IMR-90 (cell line): ENCODE data around the gene GPR158. TPM values are rescaled to one million over a fixed set of nuclear protein-coding genes. Genes with fewer than 3 reads are reported as not detected.

Experiments
- ATAC-seq: fragments of 200-7000 bp; cut with Tn5 transposase; 2 replicates; pipeline ENCODE4 v1.9.1; 2020; ENCODE audit warnings: low read depth, mild to moderate bottlenecking, moderate library complexity
- BruUV-seq: library from RNA; stranded (reverse); fragments of 400-500 nt; replicated peaks from 2 replicates; lab custom pipeline; 2021; lab: Mats Ljungman, UMichigan
- CTCF ChIA-PET: fragments of 300-600 bp; formaldehyde crosslinking; extraction: SDS; loops from one replicate; lab custom pipeline; 2021; ENCODE audit warnings: antibody characterized with exemption; lab: Yijun Ruan, JAX
- POLR2A ChIA-PET: fragments of 300-600 bp; sonication (Branson Sonifier 250); formaldehyde crosslinking; loops from one replicate; lab custom pipeline; 2022; ENCODE audit warnings: antibody characterized with exemption; ENCODE audit not compliant: unreplicated experiment; lab: Charles Lee
- DNase-seq: peaks from one replicate; pipeline ENCODE4 v3.0.0; 2013
- H2AFZ ChIP-seq: replicated peaks from 2 replicates; pipeline ENCODE3; 2013; ENCODE audit warnings: low read length, mild to moderate bottlenecking; ENCODE audit not compliant: poor library complexity
- H2AK5ac ChIP-seq: 2 replicates; pipeline ENCODE4 v1.6.1; 2013; ENCODE audit warnings: low read depth, low read length, inconsistent platforms
- H2AK9ac ChIP-seq: replicated peaks from 2 replicates; pipeline ENCODE3; 2013; ENCODE audit warnings: mild to moderate bottlenecking, low read depth, low read length, moderate library complexity; ENCODE audit not compliant: poor library complexity
- H2BK120ac ChIP-seq: 2 replicates; pipeline ENCODE4 v1.6.1; 2013; ENCODE audit warnings: low read depth, low read length, inconsistent platforms
- H2BK15ac ChIP-seq: 3 replicates; pipeline ENCODE4 v1.6.1; 2013; ENCODE audit warnings: low read depth, low read length, inconsistent platforms
- H2BK20ac ChIP-seq: 2 replicates; pipeline ENCODE4 v1.6.1; 2013; ENCODE audit warnings: low read depth, mild to moderate bottlenecking, inconsistent platforms, low read length, moderate library complexity
- H2BK5ac ChIP-seq: 2 replicates; pipeline ENCODE4 v1.6.1; 2013; ENCODE audit warnings: mild to moderate bottlenecking, low read depth, low read length, inconsistent platforms; ENCODE audit not compliant: poor library complexity, severe bottlenecking
- H3K14ac ChIP-seq: replicated peaks from 2 replicates; pipeline ENCODE4 v1.6.1; 2013; ENCODE audit warnings: low read depth, low read length, inconsistent platforms
- H3K18ac ChIP-seq: 2 replicates; pipeline ENCODE4 v1.6.1; 2013; ENCODE audit warnings: low read depth, low read length, control low read depth
- H3K23ac ChIP-seq: 2 replicates; pipeline ENCODE4 v1.6.1; 2013; ENCODE audit warnings: low read depth, low read length, inconsistent platforms
- H3K27ac ChIP-seq: 2 replicates; pipeline ENCODE4 v1.5.1; 2013; ENCODE audit warnings: mild to moderate bottlenecking, control low read depth, low read length; ENCODE audit not compliant: insufficient read depth
- H3K27me3 ChIP-seq: 2 replicates; pipeline ENCODE4 v1.6.1; 2013; ENCODE audit warnings: low read length; ENCODE audit not compliant: control insufficient read depth, insufficient read depth
- H3K36me3 ChIP-seq: 2 replicates; pipeline ENCODE4 v1.6.1; 2013; ENCODE audit warnings: low read length, mixed read lengths; ENCODE audit not compliant: control insufficient read depth, insufficient read depth
- H3K4ac ChIP-seq: 2 replicates; pipeline ENCODE4 v1.6.1; 2013; ENCODE audit warnings: low read depth, low read length, inconsistent platforms
- H3K4me1 ChIP-seq: 2 replicates; pipeline ENCODE4 v1.6.1; 2013; ENCODE audit warnings: low read length, mixed read lengths; ENCODE audit not compliant: control insufficient read depth, insufficient read depth
- H3K4me2 ChIP-seq: 2 replicates; pipeline ENCODE4 v1.6.1; 2013; ENCODE audit warnings: low read depth, mild to moderate bottlenecking, control low read depth, low read length, moderate library complexity
- H3K4me3 ChIP-seq: 2 replicates; pipeline ENCODE4 v1.5.1; 2013; ENCODE audit warnings: low read depth, mild to moderate bottlenecking, control low read depth, low read length, moderate library complexity; ENCODE audit not compliant: insufficient read depth
- H3K56ac ChIP-seq: 2 replicates; pipeline ENCODE4 v1.6.1; 2013; ENCODE audit warnings: low read length, inconsistent platforms; ENCODE audit not compliant: insufficient read depth; ENCODE audit errors: extremely low read depth
- H3K79me1 ChIP-seq, 2 experiments: 2 replicates each; pipeline ENCODE4 v1.6.1; 2013; ENCODE audit warnings: low read length in 2 of 2, inconsistent platforms in 1 of 2, low read depth in 1 of 2
- H3K9ac ChIP-seq: 2 replicates; pipeline ENCODE4 v1.6.1; 2013; ENCODE audit warnings: low read depth, low read length, control low read depth
- H3K9me1 ChIP-seq: 2 replicates; pipeline ENCODE4 v1.6.1; 2013; ENCODE audit warnings: low read length, inconsistent platforms; ENCODE audit not compliant: insufficient read depth
- H3K9me3 ChIP-seq: 2 replicates; pipeline ENCODE4 v1.6.1; 2013; ENCODE audit warnings: low read length; ENCODE audit not compliant: control insufficient read depth, insufficient read depth
- H4K20me1 ChIP-seq: 2 replicates; pipeline ENCODE4 v1.6.1; 2013; ENCODE audit warnings: low read length, inconsistent platforms; ENCODE audit not compliant: insufficient read depth
- H4K5ac ChIP-seq: 2 replicates; pipeline ENCODE4 v1.6.1; 2013; ENCODE audit warnings: mild to moderate bottlenecking, low read depth, low read length, control low read depth
- H4K8ac ChIP-seq, 2 experiments: 2 replicates each; pipeline ENCODE4 v1.6.1; 2013; ENCODE audit warnings: low read depth in 2 of 2, low read length in 2 of 2, control low read depth in 1 of 2, inconsistent platforms in 1 of 2
- H4K91ac ChIP-seq: 2 replicates; pipeline ENCODE4 v1.6.1; 2013; ENCODE audit warnings: low read depth, low read length, inconsistent platforms; ENCODE audit not compliant: insufficient read depth
- FOS ChIP-seq: fragments of 150-350 bp; IDR thresholded peaks from 2 replicates; pipeline ENCODE4 v1.6.1; 2016; ENCODE audit warnings: low read depth, low read length
- RCOR1 ChIP-seq: IDR thresholded peaks from 2 replicates; pipeline ENCODE4 v1.6.1; 2012; ENCODE audit warnings: mild to moderate bottlenecking, low read length, improper control_type of control experiment; ENCODE audit not compliant: insufficient replicate concordance
- WGBS, 2 experiments: methylation state at CpG; one replicate each; pipeline versions ENCODE4 v1.1.5 to v1.1.7; 2013; ENCODE audit warnings: missing lambda C conversion rate in 2 of 2; ENCODE audit not compliant: insufficient read length in 1 of 2; ENCODE audit errors: extremely low coverage in 2 of 2; 5-methylcytosine and 5-hydroxymethylcytosine counted together
- dilution Hi-C: fragments of 300-500 bp; cut with HindIII; formaldehyde crosslinking; loops from one replicate; pipeline ENCODE4 v1.14.3; 2018; ENCODE audit warnings: low sequenced_read_pairs; ENCODE audit not compliant: unreplicated experiment
- in situ Hi-C: fragments of 300-500 bp; cut with MboI; formaldehyde crosslinking; loops from 3 replicates; pipeline ENCODE4 v1.14.3; 2019; ENCODE audit warnings: low sequenced_read_pairs, inconsistent platforms, mixed read lengths
- intact Hi-C: fragments of 100-400 bp; cut with micrococcal nuclease; formaldehyde crosslinking; loops from 2 replicates; pipeline ENCODE4 v1.10.0; 2022
- polyA plus RNA-seq, 3 experiments: library from polyadenylated mRNA; depleted of rRNA; stranded (reverse); fragments of >200 nt; gene quantifications; 2 replicates each; pipeline ENCODE4 v1.2.3, GENCODE V29; 2012; ENCODE audit warnings: low replicate concordance in 1 of 3
- total RNA-seq: library from RNA; depleted of rRNA; stranded (reverse); fragments of >200 nt; gene quantifications from 2 replicates; pipeline ENCODE4 v1.2.3, GENCODE V29; 2012
- TF ChIP-seq, protein P1 (sequence below): fragments of 150-350 bp; IDR thresholded peaks from 2 replicates; pipeline ENCODE4 v1.6.1; 2017; ENCODE audit warnings: mild to moderate bottlenecking, antibody characterized with exemption, low read length, low read depth

Gene GPR158
- total and polyA plus RNA-seq, 2 of the 4 experiments (the other 2 are of a cell fraction), result not detected

DNA sequence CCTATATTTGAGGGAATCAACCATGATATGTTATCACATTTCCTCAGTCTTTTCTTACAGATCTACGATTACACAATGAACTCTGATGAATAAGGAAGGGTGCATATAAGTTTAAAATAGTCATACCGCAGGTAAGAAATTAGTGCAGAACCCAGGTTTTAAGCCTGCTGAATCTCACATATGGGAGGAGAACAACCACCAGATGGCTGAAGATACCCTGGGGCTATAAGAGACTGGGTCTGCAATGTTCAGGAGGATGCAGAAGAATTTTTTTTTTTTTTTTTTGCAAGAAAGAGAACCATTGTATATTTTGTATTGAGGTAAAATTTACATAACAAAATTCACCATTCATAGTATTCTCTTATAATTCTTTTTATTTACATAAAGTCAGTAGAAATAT lies 387.0 kb downstream of the GPR158 start:
- no TSS peak for BruUV-seq
- H3K4me3 ChIP-seq, result no peak overlapping the region
- H3K9me3 ChIP-seq, result peaks cover 10% of the 10 kb centered on the region
- no peak overlapping the region for H4K91ac ChIP-seq
- no peak overlapping the region for H2AFZ ChIP-seq
- ATAC-seq, result no peak
- no peaks in the 10 kb centered on the region for H3K79me1 ChIP-seq
- H3K4ac ChIP-seq, result no peak overlapping the region
- no peaks in the 10 kb centered on the region for H3K36me3 ChIP-seq
- H4K8ac ChIP-seq, result no peak overlapping the region
- H3K4me1 ChIP-seq, result no peaks in the 10 kb centered on the region
- no peaks in the 10 kb centered on the region for H3K9me1 ChIP-seq
- no peaks in the 10 kb centered on the region for H4K20me1 ChIP-seq
- POLR2A ChIA-PET, result no interaction called here
- no peak overlapping the region for H2BK15ac ChIP-seq
- no peak overlapping the region for H2BK120ac ChIP-seq
- no peak overlapping the region for H2BK5ac ChIP-seq
- no peak for TF ChIP-seq FOS
- no peak for TF ChIP-seq RCOR1
- TF ChIP-seq, protein P1, sequence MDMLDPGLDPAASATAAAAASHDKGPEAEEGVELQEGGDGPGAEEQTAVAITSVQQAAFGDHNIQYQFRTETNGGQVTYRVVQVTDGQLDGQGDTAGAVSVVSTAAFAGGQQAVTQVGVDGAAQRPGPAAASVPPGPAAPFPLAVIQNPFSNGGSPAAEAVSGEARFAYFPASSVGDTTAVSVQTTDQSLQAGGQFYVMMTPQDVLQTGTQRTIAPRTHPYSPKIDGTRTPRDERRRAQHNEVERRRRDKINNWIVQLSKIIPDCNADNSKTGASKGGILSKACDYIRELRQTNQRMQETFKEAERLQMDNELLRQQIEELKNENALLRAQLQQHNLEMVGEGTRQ, result no peak
- DNase-seq, result no peak
- H3K4me2 ChIP-seq, result no peak overlapping the region
- no peak overlapping the region for H2AK5ac ChIP-seq
- dilution Hi-C loops, result no loop called here
- intact Hi-C loops, result no loop called here
- no peaks in the 10 kb centered on the region for H3K27me3 ChIP-seq
- H3K14ac ChIP-seq, result no peak overlapping the region
- no peak overlapping the region for H3K9ac ChIP-seq
- no peak overlapping the region for H3K56ac ChIP-seq
- H3K23ac ChIP-seq, result no peak overlapping the region
- CTCF ChIA-PET, result no interaction called here
- no peak overlapping the region for H3K18ac ChIP-seq
- H4K5ac ChIP-seq, result no peak overlapping the region
- H2AK9ac ChIP-seq, result no peak overlapping the region
- no peak overlapping the region for H2BK20ac ChIP-seq
- in situ Hi-C loops, result no loop called here
- no peak overlapping the region for H3K27ac ChIP-seq
- WGBS, 2 experiments, result no CpG with 5 or more reads among the region's 2 CpGs
